Activated CD4-positive, alpha-beta T cell treated with anti-CD3 and anti-CD28 coated beads, Interleukin-2, amount 50 U/mL, for 24 hours (primary cell): ENCODE results near the gene GATC.
A peak's percentile ranks its signal among the peaks of the same experiment; 100 is the strongest.

Experiments used
- DNase-seq, 2 donors: peaks; one replicate each; pipeline ENCODE4 v3.0.0-alpha.2; 2020; ENCODE audit warnings: low read depth in 1 of 2, low spot score in 1 of 2

Gene GATC, protein sequence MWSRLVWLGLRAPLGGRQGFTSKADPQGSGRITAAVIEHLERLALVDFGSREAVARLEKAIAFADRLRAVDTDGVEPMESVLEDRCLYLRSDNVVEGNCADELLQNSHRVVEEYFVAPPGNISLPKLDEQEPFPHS

DNA sequence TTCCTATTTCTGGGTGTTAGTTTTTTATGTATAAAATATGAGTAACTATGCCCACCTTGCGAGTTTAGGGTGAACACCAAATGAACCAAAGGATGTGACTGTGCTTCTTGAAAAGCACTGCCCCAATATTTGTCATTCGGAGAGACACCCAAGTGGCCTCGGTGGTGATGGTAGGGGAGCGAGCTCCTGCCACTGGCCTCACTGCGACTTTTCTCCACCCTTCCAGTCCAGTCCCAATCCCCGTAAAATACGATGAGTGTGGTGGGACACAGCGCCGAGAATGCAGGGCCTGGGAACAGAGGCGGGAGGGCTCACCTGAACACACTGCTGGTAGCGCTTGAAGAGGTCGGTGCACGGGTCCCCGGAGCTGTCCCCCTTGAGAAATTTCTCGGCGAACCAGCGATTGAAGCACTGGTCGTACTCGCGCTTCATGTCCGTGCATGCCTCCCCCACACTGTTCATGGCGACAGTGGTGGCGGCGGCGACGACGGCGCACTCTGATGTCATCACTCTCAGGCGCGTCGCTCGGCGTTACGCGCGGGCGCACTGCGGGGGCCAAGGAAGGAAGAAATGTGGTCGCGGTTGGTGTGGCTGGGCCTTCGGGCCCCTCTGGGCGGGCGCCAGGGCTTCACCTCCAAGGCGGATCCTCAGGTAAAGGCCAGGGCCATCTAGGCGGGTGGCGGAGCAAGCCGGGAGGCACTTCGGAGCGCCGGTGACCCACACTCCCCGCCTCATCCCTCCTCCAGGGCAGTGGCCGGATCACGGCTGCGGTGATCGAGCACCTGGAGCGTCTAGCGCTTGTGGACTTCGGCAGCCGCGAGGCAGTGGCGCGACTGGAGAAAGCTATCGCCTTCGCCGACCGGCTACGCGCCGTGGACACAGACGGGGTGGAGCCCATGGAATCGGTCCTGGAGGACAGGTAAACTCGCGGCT is at the start of gene GATC, which contains the start of gene TRIAP1:
Gene GATC, plus strand, starts transcription at position 534 of the 933 bp plus-strand sequence. Its CDS starts 37 bp downstream, at position 571.
Gene TRIAP1, minus strand, starts transcription at position 474 of the 933 bp plus-strand sequence. Its CDS starts 12 bp downstream, at position 462.
- peak; percentile 85 to 86 for DNase-seq

DNA sequence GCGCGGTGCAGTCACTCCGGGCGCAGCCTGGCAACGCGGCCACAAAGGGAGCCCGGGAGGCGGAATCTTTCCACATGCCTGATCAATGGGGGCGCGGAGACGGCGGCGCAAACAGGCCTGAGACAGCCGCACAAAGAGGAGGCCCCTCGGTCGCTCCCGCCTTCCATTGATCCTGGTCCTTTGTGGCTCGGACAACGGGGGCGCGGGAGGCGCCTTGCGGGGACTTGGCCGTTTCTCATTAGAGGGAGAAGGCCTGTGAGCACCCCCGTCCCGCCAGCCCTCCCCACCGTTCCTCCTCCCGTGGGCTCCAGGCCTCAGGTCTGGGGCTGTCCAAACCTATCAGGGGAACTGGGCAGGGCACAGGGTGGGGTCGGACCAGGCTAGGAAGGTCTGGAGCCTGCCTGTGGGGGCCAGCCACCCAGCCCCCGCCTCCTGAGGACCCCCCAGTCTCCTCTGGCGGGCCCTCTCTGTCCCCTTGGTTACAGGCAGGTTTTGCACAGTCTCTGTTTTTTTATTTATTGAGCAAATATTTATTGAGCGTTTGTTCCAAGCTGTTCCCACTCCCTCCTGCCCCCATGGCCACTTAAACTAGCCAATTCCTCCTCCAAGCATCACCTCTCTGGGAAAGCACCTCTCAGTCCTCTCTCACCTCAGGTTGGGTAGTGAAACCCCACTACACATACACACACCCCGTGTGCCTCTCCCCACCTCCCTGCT is 48.3 kb upstream of the GATC start:
- no peak for DNase-seq

DNA sequence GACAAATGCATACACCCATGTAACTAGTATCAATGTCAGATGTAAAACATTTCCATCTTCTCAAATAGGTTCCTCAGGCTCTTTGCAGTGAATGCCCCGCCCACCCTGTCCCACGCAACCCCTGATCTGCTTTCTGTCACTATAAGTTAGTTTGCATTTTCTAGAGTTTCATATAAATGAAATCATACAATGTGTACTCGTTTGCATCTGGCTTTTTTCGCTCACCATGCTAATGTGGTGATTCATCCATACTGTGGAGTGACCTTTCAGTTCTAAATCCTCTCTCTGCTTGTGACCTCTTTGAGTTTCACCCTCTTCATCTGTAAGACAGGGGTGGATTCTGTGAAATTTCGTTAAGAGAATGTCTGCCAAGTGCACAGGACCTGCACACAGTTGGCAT is 46.7 kb upstream of the GATC start:
- no peak for DNase-seq

DNA sequence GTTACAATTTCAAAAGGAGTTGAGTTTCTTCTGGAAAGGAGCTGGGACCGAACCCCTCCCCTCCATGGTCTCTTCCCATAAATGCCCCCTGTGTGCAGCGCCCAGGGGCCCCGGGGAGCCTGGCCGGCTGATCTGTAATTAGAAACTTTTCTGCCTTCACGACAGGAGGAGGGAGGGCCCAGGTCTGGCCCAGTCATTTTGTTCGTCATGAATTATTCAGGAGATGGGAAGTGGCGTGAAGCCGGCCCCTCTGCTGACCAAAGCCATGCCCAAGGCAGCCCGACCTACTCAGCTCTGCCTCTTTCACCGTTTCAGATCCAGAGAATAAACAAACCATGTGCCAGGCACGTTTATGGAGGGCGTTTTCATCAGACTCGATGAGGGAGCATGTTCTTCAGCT is 44.0 kb upstream of the GATC start:
- no peak for DNase-seq

DNA sequence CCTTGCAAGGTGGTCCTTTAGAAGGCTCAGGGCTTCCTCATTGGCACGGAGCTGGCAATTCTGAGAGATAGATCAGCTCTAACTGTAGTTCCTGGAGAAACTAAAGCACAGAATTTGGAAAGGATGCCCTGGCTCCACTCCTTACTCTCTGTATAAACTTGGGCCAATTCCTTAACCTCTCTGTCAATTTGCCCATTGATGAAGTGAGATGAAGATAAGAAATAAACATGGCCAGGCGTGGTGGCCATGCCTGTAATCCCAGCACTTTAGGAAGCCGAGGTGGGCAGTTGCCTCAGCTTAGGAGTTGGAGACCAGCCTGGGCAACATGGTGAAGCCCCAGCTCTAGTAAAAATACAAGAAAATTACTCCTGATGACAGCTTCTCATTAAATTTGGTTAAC is 42.4 kb upstream of the GATC start:
- DNase-seq = no peak

DNA sequence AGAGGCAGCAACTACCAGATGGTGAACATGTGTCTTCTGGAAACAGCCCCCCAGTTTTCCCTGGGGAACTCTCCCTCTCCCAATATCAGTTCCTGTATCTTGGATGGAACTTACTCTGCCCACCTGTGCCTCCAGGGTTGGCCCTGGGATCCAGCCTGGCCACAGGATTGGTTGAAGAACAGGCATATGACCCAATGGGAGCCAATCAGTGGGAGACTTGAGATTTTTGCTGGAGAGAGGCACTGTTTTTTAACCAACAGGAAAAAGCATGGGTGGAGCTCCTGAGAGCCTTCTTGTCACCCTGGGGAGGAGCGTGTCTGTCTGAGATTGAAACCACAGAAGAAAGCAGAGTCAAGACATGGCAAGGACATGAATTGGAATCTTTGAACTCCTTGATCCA is 42.0 kb upstream of the GATC start:
- no peak for DNase-seq

DNA sequence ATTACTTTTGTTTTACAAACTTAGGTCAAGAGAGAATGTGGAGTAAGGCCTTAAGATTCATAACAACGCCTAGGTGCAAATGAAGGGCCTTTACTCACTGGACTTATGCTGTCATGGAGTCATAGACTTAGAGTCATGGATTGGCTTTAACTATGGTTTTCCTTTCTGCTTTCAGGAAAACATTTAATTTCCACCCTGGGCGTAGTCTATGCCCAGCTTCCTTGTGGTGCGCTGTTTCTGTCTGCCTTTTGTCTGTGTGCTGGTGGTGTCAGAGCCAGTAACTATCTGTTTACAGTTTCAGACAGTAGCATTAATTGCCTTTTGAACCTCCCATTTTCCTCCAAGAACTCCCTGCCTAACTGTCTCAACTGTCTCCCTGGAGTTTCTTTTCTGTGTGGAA is 40.2 kb upstream of the GATC start:
- no peak for DNase-seq

DNA sequence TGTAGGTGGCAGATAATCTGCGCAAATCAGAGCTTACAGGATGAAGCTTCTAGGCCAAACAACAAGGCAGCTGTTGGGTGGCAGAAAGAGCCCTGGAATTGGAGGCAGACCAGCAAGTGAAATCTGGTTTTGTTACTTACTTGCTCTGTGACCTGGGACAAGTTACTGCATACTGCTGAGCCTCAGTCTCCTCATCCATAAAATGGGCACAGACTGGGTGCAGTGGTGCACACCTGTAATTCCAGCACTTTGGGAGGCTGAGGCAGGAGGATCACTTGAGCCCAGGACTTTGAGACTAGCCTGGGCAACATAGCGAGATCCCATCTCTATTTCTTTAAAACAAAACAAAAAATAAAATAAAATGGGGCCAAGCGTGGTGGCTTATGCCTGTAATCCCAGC is 39.7 kb upstream of the GATC start:
- DNase-seq = no peak

DNA sequence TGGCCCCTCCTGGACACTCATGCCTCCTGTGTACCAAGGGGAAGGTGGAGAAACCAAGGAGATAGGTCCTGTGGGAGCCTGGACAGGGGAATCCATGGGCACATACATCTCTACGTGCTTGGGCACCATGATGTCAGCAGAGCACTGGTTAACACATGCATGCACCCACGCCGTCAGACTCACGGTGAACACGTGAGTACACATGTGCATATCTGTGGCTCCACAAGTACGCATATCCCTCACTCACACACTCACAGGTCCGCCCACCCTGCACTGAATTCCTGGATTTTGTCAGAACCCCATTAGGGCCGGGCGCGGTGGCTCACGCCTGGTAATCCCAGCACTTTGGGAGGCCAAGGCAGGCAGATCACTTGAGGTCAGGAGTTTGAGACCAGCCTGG is 37.5 kb upstream of the GATC start:
- DNase-seq = no peak

DNA sequence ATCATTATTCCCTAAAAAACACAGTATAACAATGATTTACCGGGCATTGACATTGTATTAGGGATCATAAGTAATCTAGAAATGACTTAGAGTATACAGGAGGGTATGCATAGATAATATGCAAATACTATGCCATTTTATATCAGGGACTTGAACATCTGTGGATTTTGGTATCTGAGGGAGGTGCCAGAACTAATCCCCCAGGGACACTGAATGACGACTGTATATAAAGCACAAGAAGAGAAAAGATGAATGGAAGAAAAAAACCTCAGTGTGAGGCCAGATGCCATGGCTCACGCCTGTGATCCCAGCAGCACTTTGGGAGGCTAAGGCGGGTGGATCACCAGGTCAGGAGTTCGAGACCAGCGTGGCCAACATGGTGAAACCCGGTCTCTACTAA is 33.8 kb upstream of the GATC start:
- DNase-seq = no peak

DNA sequence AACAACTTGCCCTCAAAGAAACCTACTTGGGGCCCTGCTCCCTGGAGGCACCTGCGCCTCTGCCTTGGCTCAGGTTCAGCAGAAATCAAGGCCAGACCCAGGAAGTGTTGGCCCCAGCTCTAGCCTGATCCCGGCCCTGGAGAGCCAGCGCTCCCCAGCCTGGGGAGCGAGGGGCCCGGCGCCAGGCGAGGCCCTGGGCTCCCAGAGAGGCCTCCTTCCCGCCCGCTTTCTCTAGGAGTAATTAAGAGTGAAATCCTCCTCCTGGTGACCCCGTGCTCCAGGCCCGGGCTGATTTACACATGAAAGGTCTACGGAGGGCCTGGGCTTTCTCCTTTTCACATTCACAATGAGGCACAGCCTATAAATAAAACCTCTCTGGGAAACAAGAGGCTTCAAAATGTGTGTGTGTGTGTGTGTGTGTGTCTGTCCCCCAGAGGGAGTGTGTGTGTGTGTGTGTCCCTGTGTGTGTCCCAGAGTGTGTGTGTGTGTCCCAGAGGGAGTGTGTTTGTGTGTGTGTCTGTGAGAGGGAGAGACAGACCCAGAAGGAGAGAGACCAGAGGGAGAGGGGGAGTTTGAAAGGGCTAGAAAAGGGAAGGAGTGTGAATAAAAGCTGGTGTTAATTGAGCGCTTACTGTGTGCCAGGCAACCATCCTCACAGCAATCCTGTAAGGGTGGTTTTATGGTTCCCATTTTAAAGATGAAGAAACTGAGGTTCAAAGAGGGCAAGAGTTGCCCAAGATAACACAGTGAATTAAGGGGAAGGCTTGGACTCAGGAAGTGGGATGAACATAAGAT is 32.1 kb upstream of the GATC start:
- DNase-seq = no peak

DNA sequence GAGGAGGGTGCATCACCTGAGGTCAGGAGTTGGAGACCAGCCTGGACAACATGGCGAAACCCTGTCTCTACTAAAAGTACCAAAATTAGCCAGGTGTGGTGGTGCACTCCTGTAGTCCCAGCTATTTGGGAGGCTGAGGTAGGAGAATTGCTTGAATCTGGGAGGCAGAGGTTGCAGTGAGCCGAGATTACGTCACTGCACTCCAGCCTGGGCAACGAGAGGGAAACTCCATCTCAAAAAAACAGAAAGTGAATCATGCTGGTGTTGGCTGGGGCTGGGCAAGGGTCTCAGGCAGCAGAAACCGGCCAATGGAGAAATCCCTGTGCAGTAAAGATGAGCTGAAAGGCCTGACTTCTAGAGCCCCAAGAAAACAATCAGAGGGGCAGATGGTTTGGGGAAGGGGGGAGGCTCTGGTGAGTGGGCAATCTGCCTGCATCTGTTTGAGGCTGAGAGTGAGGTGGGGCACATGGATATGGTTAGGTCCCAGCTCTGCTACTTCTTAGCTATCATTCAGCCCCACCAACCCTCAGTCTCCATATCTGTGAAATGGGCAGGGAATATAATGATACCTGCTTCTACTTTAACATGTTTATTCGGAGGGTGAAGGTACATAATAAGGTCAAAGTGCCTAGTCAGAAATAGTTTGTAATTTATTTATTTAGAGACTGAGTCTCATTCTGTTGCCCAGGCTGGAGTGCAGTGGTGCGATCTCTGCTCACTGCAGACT is 29.6 kb upstream of the GATC start:
- no peak for DNase-seq

DNA sequence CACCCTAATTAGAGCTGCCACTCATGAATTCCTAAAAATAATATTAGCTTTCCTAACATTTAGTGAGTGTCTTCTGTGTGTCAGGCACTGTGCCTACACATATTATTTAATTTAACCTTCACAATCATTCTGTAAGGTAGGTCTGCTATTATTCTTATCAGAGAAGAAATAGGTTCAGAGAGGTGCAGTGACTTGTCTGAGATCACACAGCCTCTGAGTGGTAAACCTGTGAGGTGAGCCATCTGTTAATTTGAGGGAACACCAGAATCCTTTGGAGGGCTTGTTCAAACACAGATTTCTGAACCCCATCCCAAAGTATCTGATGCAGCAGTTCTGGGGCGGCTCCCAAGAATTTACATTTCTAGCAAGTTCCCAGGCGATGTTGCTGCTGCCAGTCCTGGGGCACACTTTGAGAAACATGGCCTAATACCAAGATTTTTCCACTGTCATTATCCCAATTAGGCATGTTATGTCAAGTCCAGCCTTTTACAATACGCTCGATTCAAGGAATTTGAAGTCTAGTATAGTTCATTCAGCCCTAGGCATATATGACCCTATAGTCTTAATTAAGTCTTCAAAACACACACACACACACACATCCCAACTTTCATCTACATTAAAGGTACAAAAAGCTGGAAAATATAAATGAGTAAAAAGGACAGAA is 28.2 kb upstream of the GATC start:
- no peak for DNase-seq

DNA sequence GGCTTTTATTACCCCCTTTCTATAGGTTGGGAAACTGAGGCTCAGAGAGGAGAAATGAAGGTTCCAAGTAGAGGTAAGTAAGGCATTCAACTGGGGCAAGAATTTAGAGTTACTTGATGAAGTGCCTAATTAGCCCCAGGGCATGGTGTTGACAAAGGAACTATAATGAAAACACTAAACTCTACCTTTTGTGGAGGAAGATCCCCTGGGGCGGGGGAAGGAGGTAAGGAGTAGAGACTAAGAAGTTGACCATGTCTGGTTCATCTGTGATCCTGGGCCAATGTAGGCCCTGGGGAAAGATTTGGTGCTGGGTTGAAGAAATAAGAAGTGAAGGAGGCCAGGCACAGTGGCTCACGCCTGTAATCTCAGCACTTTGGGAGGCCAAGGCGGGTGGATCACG is 24.5 kb upstream of the GATC start:
- no peak for DNase-seq

DNA sequence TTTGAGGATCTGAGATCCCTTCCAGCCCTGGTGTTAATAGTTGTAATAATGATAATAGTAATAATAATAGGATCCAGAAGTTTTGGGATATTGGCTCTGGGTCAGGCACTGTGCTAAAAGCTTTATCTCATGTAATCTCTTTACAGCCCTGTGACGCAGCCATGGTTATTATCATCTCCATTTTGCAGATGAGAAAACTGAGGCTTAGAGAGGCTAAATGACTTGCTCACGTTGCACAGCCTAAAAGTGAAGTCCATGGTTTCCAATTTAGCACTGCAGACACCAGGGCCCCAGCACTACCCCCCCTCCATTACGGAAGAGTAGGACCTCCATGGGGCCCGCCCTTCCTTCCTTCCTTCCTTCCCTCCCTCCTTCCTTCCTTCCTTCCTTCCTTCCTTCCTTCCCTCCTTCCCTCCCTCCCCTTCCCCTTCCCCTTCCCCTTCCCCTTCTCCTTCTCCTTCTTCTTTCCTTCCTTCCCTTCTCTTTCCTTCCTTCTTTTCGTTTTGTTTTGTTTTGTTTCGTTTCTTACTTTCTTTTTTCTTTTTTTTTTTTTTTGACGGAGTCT is 23.3 kb upstream of the GATC start:
- no peak for DNase-seq

DNA sequence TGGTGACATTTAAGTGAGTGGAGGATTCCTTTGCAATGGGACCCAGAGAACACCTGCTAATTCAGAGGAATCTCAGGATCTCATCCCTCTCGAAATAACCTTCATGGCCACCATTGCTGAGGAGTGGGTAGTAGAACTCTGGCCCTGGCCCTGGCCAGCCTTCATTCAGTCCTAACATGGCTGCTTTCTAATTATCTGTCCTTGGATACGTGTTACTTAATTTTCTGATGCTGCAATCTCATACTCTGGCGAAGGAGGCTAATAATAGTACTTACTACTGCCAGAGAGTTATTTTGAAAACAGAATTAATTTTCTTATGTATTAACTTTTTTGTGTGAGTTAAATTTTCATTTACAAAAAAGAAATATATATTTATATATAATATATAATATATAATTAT is 20.4 kb upstream of the GATC start:
- no peak for DNase-seq

DNA sequence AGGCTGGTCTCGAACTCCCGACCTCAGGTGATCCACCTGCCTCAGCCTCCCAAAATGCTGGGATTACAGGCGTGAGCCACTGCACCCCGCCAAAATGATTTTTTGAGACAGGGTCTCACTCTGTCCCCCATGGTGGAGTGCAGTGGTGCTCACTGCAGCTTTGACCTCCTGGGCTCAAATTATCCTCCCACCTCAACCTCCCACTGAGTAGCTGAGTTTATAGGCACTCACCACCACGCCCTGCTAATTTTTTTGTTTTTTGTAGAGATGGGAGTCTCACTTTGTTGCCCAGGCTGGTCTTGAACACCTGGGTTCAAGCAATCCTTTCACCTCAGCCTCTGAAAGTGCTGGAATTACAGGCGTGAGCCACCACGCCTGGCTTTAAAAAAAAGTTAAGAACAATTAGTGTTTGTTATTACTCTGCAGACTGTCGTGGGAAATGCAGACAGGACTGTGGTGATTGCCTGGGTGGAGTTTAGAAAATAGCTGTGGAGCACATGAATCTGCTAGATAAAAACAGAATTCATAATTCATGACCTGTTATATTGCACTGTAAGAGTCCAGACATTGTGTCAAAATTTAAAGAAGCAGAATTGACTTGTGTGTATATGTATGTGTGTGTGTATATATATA is 17.5 kb upstream of the GATC start:
- no peak for DNase-seq

DNA sequence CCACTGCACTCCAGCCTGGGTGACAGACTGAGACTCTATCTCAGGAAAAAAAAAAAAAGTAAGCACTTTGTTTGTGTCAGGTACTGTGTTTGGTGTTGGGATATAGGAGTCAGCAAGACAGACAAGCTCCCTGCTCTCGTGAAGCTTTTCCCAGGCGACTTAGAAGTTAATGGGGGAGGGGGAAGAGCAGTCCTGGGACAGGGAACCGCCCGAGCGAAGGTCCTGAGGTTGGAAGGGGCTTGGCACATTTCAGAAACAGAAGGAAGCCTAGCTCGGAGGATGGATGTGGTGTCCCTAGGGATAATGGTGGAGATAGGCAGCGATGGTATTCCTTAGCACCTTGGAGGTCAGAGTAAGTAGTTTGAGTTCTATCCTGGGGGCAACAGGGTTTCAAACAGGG is 16.9 kb upstream of the GATC start:
- DNase-seq = no peak
